ENCODE data around the gene DIP2C. TPM values are rescaled to one million over a fixed set of nuclear protein-coding genes. Genes with fewer than 3 reads are reported as not detected.

Gene DIP2C
- total RNA-seq, 2 experiments from 2014 or later, result 0.85 to 0.95 TPM

GRCh38 chr10:672203-672602 is 17.3 kb downstream of the DIP2C start:
- peaks cover 2% of the 10 kb centered on the region for H3K9me3 Mint-ChIP-seq
- no peak overlapping the region for H3K27ac Mint-ChIP-seq
- no peak for TF ChIP-seq CTCF (IDR thresholded peaks at IDR 0.05)
- DNase-seq, result no peak
- H3K4me1 Mint-ChIP-seq (ENCODE audit: low read depth), result peaks cover 7% of the 10 kb centered on the region
- no peak for ATAC-seq
- intact Hi-C loops (cut with micrococcal nuclease), result no loop called here
- no peaks in the 10 kb centered on the region for H3K36me3 Mint-ChIP-seq (ENCODE audit: low read depth)
- ChIA-PET CTCF (no interaction called here), POLR2A (no interaction called here)
- no peak overlapping the region for H3K4me3 Mint-ChIP-seq
- peaks cover 5% of the 10 kb centered on the region for H3K27me3 Mint-ChIP-seq

GRCh38 chr10:670990-671389 is 18.5 kb downstream of the DIP2C start:
- Mint-ChIP-seq H3K4me3 (no peak overlapping the region), H3K4me1 (ENCODE audit: low read depth) (peaks cover 1% of the 10 kb centered on the region), H3K9me3 (peaks cover 2% of the 10 kb centered on the region), H3K27ac (no peak overlapping the region), H3K27me3 (peaks cover 4% of the 10 kb centered on the region), H3K36me3 (ENCODE audit: low read depth) (no peaks in the 10 kb centered on the region)
- CTCF ChIA-PET, result no interaction called here
- no peak for DNase-seq
- ATAC-seq, result no peak
- no peak for TF ChIP-seq CTCF (IDR thresholded peaks at IDR 0.05)
- POLR2A ChIA-PET, result no interaction called here
- intact Hi-C loops (cut with micrococcal nuclease), result no loop called here

DNA sequence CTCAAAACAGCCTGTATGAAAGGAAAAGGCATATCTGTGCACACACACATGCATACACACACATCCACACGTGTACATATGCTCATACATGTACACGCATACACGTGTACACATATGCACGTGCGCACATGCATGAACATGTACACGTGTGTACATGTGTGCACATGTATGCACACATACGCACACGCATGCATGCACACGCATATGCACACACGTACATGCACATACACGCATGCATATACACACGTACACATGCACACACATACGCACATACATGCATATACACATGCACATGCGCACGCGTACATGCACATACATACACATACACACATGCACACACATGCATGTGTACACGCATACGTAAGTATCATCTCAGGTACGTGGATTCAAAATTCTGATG is 19.4 kb downstream of the DIP2C start:
- Mint-ChIP-seq H3K4me3 (no peak overlapping the region), H3K27ac (no peak overlapping the region), H3K27me3 (peaks cover 3% of the 10 kb centered on the region), H3K4me1 (ENCODE audit: low read depth) (no peaks in the 10 kb centered on the region), H3K36me3 (ENCODE audit: low read depth) (no peaks in the 10 kb centered on the region), H3K9me3 (peaks cover 2% of the 10 kb centered on the region)
- TF ChIP-seq CTCF (IDR thresholded peaks at IDR 0.05), result no peak
- DNase-seq (no peak), ATAC-seq (no peak)
- ChIA-PET POLR2A (no interaction called here), CTCF (no interaction called here)
- intact Hi-C loops (cut with micrococcal nuclease), result no loop called here

GRCh38 chr10:668786-669485 is 20.5 kb downstream of the DIP2C start:
- POLR2A ChIA-PET, result no interaction called here
- no peak for ATAC-seq
- H3K36me3 Mint-ChIP-seq (ENCODE audit: low read depth), result no peaks in the 10 kb centered on the region

More at GRCh38 chr10:668786-669485, 20.5 kb downstream of the DIP2C start:
- peaks cover 3% of the 10 kb centered on the region for H3K27me3 Mint-ChIP-seq
- no peak for DNase-seq
- no peaks in the 10 kb centered on the region for H3K4me1 Mint-ChIP-seq (ENCODE audit: low read depth)
- H3K27ac Mint-ChIP-seq, result no peak overlapping the region
- no peak for TF ChIP-seq CTCF (IDR thresholded peaks at IDR 0.05)
- no peak overlapping the region for H3K4me3 Mint-ChIP-seq
- intact Hi-C loops (cut with micrococcal nuclease), result no loop called here
- H3K9me3 Mint-ChIP-seq, result peaks cover 2% of the 10 kb centered on the region
- CTCF ChIA-PET, result no interaction called here
